Measurements from ENCODE around the gene RTN3.

- TF ChIP-seq CTCF (IDR thresholded peaks at IDR 0.05) = peak; percentile 80 to 98 (median 92)
- no peak for TF ChIP-seq POLR2A (IDR thresholded peaks at IDR 0.05)
Observed at GRCh38 chr11:63738720-63739360, 57.5 kb downstream of the RTN3 start.

All from thyroid gland (tissue), 4 donors.